Measurements from ENCODE around the gene TIGD6. TPM values are rescaled to one million over a fixed set of nuclear protein-coding genes. Genes with fewer than 3 reads are reported as not detected.
"Not testable (repeated sequence)": the region's sequence is repeated elsewhere in the genome, so short reads cannot be mapped to it uniquely, and the experiment has no call there.

Gene TIGD6
- total RNA-seq, 1 donor from 2014 or later = 5.5 TPM

DNA sequence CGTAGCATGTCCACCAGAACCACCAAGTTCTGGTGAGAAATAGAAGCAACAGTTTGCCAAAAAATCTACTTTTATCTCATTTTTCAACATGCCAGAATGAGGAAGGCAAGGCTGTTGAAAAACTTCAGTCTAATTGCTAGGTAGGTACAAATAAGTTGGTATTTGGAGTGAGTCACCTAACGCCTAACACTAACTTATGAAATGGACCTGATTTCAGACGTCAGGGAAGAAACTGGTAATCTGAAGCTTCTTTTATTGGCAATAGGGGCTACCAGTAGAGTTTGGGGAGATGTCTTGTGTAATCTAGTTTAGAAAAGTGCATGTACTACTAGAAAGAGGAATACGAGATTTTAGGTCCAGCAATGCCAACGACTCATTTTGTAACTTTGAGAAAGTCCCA lies 51.5 kb downstream of the TIGD6 start:
- no peaks in the 10 kb centered on the region for H3K36me3 Mint-ChIP-seq (ENCODE audit: low read depth, unreplicated experiment)
- no peaks in the 10 kb centered on the region for H3K4me1 Mint-ChIP-seq (ENCODE audit: low read depth, unreplicated experiment)
- TF ChIP-seq, protein P1, sequence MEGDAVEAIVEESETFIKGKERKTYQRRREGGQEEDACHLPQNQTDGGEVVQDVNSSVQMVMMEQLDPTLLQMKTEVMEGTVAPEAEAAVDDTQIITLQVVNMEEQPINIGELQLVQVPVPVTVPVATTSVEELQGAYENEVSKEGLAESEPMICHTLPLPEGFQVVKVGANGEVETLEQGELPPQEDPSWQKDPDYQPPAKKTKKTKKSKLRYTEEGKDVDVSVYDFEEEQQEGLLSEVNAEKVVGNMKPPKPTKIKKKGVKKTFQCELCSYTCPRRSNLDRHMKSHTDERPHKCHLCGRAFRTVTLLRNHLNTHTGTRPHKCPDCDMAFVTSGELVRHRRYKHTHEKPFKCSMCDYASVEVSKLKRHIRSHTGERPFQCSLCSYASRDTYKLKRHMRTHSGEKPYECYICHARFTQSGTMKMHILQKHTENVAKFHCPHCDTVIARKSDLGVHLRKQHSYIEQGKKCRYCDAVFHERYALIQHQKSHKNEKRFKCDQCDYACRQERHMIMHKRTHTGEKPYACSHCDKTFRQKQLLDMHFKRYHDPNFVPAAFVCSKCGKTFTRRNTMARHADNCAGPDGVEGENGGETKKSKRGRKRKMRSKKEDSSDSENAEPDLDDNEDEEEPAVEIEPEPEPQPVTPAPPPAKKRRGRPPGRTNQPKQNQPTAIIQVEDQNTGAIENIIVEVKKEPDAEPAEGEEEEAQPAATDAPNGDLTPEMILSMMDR (IDR thresholded peaks at IDR 0.05; ENCODE audit: insufficient read depth, low read depth, low read length) = no peak
- TF ChIP-seq EZH2 (IDR thresholded peaks at IDR 0.05; ENCODE audit: insufficient read depth, low read length) = no peak
- H3K27ac Mint-ChIP-seq (ENCODE audit: unreplicated experiment) = no peak overlapping the region
- peaks cover 6% of the 10 kb centered on the region for H3K27me3 Mint-ChIP-seq (ENCODE audit: low read depth, unreplicated experiment)
- H2AFZ ChIP-seq (ENCODE audit: low read depth, low read length) = no peak overlapping the region
- no peak overlapping the region for H3K4me2 ChIP-seq (ENCODE audit: low read length)
- no peak overlapping the region for H3K4me3 ChIP-seq (ENCODE audit: insufficient read depth, low read depth, low read length)
- no peaks in the 10 kb centered on the region for H3K9me3 ChIP-seq (ENCODE audit: insufficient read depth, low read depth, low read length)
- H3K4me1 ChIP-seq (ENCODE audit: insufficient read depth, low read length) = no peaks in the 10 kb centered on the region
- no peaks in the 10 kb centered on the region for H4K20me1 ChIP-seq (ENCODE audit: insufficient read depth, low read length)
- H3K9ac ChIP-seq (ENCODE audit: low read length) = no peak overlapping the region
- no peaks in the 10 kb centered on the region for H3K9me3 Mint-ChIP-seq (ENCODE audit: unreplicated experiment)
- no peaks in the 10 kb centered on the region for H3K36me3 ChIP-seq (ENCODE audit: insufficient read depth, low read length)
- peaks cover 11% of the 10 kb centered on the region for H3K27me3 ChIP-seq (ENCODE audit: insufficient read depth, low read length)
- DNase-seq (ENCODE audit: low read depth) = no peak
- no peak overlapping the region for H3K27ac ChIP-seq (ENCODE audit: low read depth, low read length)
- no peak for FAIRE-seq
- H3K4me3 Mint-ChIP-seq (ENCODE audit: unreplicated experiment) = no peak overlapping the region
- H3K79me2 ChIP-seq (ENCODE audit: insufficient read depth, low read length) = no peaks in the 10 kb centered on the region

- Mint-ChIP-seq H3K9me3 (ENCODE audit: unreplicated experiment) (no peaks in the 10 kb centered on the region), H3K36me3 (ENCODE audit: low read depth, unreplicated experiment) (no peaks in the 10 kb centered on the region), H3K4me3 (ENCODE audit: unreplicated experiment) (no peak overlapping the region), H3K27ac (ENCODE audit: unreplicated experiment) (no peak overlapping the region), H3K4me1 (ENCODE audit: low read depth, unreplicated experiment) (peaks cover 14% of the 10 kb centered on the region), H3K27me3 (ENCODE audit: low read depth, unreplicated experiment) (peaks cover 6% of the 10 kb centered on the region)
- Histone ChIP-seq H3K4me1 (ENCODE audit: insufficient read depth, low read length) (peaks cover 2% of the 10 kb centered on the region), H3K36me3 (ENCODE audit: insufficient read depth, low read length) (no peaks in the 10 kb centered on the region), H3K27me3 (ENCODE audit: insufficient read depth, low read length) (peaks cover 11% of the 10 kb centered on the region), H3K9ac (ENCODE audit: low read length) (no peak overlapping the region), H3K4me3 (ENCODE audit: insufficient read depth, low read depth, low read length) (no peak overlapping the region), H3K4me2 (ENCODE audit: low read length) (no peak overlapping the region), H3K27ac (ENCODE audit: low read depth, low read length) (no peak overlapping the region), H2AFZ (ENCODE audit: low read depth, low read length) (no peak overlapping the region), H4K20me1 (ENCODE audit: insufficient read depth, low read length) (no peaks in the 10 kb centered on the region), H3K79me2 (ENCODE audit: insufficient read depth, low read length) (no peaks in the 10 kb centered on the region), H3K9me3 (ENCODE audit: insufficient read depth, low read depth, low read length) (no peaks in the 10 kb centered on the region)
- no peak for DNase-seq (ENCODE audit: low read depth)
- TF ChIP-seq, protein P1 (IDR thresholded peaks at IDR 0.05; ENCODE audit: insufficient read depth, low read depth, low read length) = no peak
- no peak for TF ChIP-seq EZH2 (IDR thresholded peaks at IDR 0.05; ENCODE audit: insufficient read depth, low read length)
- no peak for FAIRE-seq
These were observed 54.3 kb downstream of the TIGD6 start for GRCh38 chr5:149946118-149946517.

DNA sequence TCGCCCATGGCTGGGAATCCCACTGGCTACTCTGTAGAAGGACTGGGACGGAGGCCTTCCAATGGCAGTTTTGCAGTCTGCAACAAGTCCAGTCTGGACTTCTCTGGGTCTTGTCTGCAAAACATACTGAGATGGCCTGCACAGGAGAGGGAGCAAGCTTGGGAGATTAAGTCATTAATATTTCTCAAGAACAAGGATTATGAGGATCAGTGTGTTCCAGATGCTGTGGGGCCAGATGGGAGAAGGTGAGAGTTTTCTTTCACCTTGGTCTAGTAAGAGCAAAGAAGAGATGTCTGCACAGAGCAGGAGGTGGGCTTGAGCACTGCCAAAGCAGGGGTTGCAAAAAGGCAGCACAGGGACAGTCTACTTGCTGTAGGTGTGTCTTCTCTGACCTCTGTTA lies 55.8 kb downstream of the TIGD6 start, which contains the start of gene PDE6A:
TSS of gene PDE6A (minus strand) at position 128 of the 400 bp plus-strand sequence. CDS start at position 8, 120 bp downstream.
- H2AFZ ChIP-seq (ENCODE audit: low read depth, low read length) = no peak within 1 kb of the TSS
- H3K9me3 ChIP-seq (ENCODE audit: insufficient read depth, low read depth, low read length) = no peaks in the 10 kb centered on the region
- no peak within 1 kb of the TSS for H3K4me2 ChIP-seq (ENCODE audit: low read length)
- H4K20me1 ChIP-seq (ENCODE audit: insufficient read depth, low read length) = no peaks in the 10 kb centered on the region
- H3K9me3 Mint-ChIP-seq (ENCODE audit: unreplicated experiment) = no peaks in the 10 kb centered on the region
- no peak within 1 kb of the TSS for H3K9ac ChIP-seq (ENCODE audit: low read length)
- no peak within 1 kb of the TSS for H3K4me3 ChIP-seq (ENCODE audit: insufficient read depth, low read depth, low read length)
- FAIRE-seq = no peak
- no peak within 1 kb of the TSS for H3K27ac Mint-ChIP-seq (ENCODE audit: unreplicated experiment)
- peaks cover 11% of the 10 kb centered on the region for H3K27me3 ChIP-seq (ENCODE audit: insufficient read depth, low read length)
- no peaks in the 10 kb centered on the region for H3K36me3 ChIP-seq (ENCODE audit: insufficient read depth, low read length)
- H3K4me1 Mint-ChIP-seq (ENCODE audit: low read depth, unreplicated experiment) = peaks cover 18% of the 10 kb centered on the region
- H3K27ac ChIP-seq (ENCODE audit: low read depth, low read length) = no peak within 1 kb of the TSS
- H3K27me3 Mint-ChIP-seq (ENCODE audit: low read depth, unreplicated experiment) = peaks cover 6% of the 10 kb centered on the region
- DNase-seq (ENCODE audit: low read depth) = no peak
- no peaks in the 10 kb centered on the region for H3K36me3 Mint-ChIP-seq (ENCODE audit: low read depth, unreplicated experiment)
- H3K4me3 Mint-ChIP-seq (ENCODE audit: unreplicated experiment) = no peak within 1 kb of the TSS
- H3K79me2 ChIP-seq (ENCODE audit: insufficient read depth, low read length) = no peaks in the 10 kb centered on the region
- H3K4me1 ChIP-seq (ENCODE audit: insufficient read depth, low read length) = peaks cover 9% of the 10 kb centered on the region
- TF ChIP-seq, protein P1 (IDR thresholded peaks at IDR 0.05; ENCODE audit: insufficient read depth, low read depth, low read length) = no peak
- no peak for TF ChIP-seq EZH2 (IDR thresholded peaks at IDR 0.05; ENCODE audit: insufficient read depth, low read length)

DNA sequence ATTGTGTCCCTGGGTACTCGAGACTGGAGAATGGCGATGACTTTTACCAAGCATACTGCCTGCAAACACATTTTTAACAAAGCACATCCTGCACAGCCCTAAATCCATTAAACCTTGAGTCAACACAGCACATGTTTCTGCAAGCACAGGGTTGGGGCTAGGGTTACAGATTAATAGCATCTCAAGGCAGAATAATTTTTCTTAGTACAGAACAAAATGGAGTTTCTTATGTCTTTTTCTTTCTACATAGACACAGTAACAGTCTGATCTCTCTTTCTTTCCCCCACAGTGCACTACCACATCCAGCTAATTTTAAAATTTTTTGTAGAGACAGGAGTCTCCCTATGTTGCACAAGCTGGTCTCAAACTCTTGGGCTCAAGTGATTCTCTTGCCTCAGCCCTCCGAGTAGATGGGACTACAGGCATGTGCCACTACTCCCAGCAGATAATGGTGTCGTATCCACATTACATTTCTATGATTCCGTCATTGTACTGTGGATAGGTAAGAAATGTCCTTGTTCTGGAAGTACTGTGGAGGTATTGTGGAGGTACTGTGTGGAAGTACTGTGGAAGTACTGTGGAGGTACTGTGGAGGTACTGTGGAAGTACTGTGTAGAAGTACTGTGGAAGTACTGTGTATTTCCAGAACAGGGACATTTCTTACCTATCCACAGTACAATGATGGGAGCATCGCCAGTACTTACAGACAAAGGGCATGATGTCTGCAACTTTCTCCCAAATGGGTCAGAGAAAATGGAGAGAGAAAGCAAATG lies 57.1 kb downstream of the TIGD6 start:
- peaks cover 22% of the 10 kb centered on the region for H3K4me1 ChIP-seq (ENCODE audit: insufficient read depth, low read length)
- not testable (repeated sequence) for H3K27me3 Mint-ChIP-seq (ENCODE audit: low read depth, unreplicated experiment); H3K27me3 ChIP-seq (ENCODE audit: insufficient read depth, low read length); H3K9ac ChIP-seq (ENCODE audit: low read length); DNase-seq (ENCODE audit: low read depth); H4K20me1 ChIP-seq (ENCODE audit: insufficient read depth, low read length); H3K36me3 ChIP-seq (ENCODE audit: insufficient read depth, low read length); FAIRE-seq; H3K9me3 ChIP-seq (ENCODE audit: insufficient read depth, low read depth, low read length); H3K27ac Mint-ChIP-seq (ENCODE audit: unreplicated experiment); H3K36me3 Mint-ChIP-seq (ENCODE audit: low read depth, unreplicated experiment); H3K4me2 ChIP-seq (ENCODE audit: low read length); H3K4me3 Mint-ChIP-seq (ENCODE audit: unreplicated experiment); H2AFZ ChIP-seq (ENCODE audit: low read depth, low read length); H3K4me3 ChIP-seq (ENCODE audit: insufficient read depth, low read depth, low read length); H3K79me2 ChIP-seq (ENCODE audit: insufficient read depth, low read length); H3K9me3 Mint-ChIP-seq (ENCODE audit: unreplicated experiment); H3K27ac ChIP-seq (ENCODE audit: low read depth, low read length)
- peaks cover 29% of the 10 kb centered on the region for H3K4me1 Mint-ChIP-seq (ENCODE audit: low read depth, unreplicated experiment)

All from astrocyte (in vitro differentiated cells and primary cell).